Measurements from ENCODE around the gene HEMK1. TPM values are rescaled to one million over a fixed set of nuclear protein-coding genes. Genes with fewer than 3 reads are reported as not detected.

The HEMK1 gene
- total RNA-seq, 1 experiment from 2014 or later: 12.6 TPM

GRCh38 chr3:50542177-50543034 lies 26.9 kb upstream of the HEMK1 start:
- TF ChIP-seq CTCF (IDR thresholded peaks at IDR 0.05; ENCODE audit: insufficient read depth in 1 of 2, low read depth in 1 of 2, low read length in 1 of 2, severe bottlenecking in 1 of 2, unreplicated experiment in 1 of 2): peak; percentile 82 to 87
- Histone ChIP-seq H3K9me3 (no peaks in the 10 kb centered on the region), H3K27me3 (replicated peaks; ENCODE audit: control insufficient read depth, insufficient read depth, low read length) (no peaks in the 10 kb centered on the region), H3K4me1 (no peaks in the 10 kb centered on the region), H3K36me3 (ENCODE audit: control insufficient read depth, insufficient read depth, low read length) (no peaks in the 10 kb centered on the region), H3K4me3 (ENCODE audit: low read depth, low read length) (no peak overlapping the region)
- ChIA-PET POLR2A (no interaction called here), CTCF (interaction anchor here (0.5 to 1.8 kb wide), 24 partner anchors 8 to 318 kb away, joined by 3 to 14 read pairs (median 4); partner anchors contain the start of genes HEMK1, NPRL2 and ZMYND10)
- H3K4me1 Mint-ChIP-seq (ENCODE audit: low read depth, unreplicated experiment): no peaks in the 10 kb centered on the region
- no peak overlapping the region for H3K27ac Mint-ChIP-seq (ENCODE audit: unreplicated experiment)
- peaks cover 5% of the 10 kb centered on the region for H3K27me3 Mint-ChIP-seq (ENCODE audit: insufficient read depth, unreplicated experiment)
- peak; percentile 57 to 77 for DNase-seq
- H3K36me3 Mint-ChIP-seq (ENCODE audit: insufficient read depth, unreplicated experiment): no peaks in the 10 kb centered on the region
- BruUV-seq (replicated peaks): no TSS peak
- intact Hi-C loops (cut with micrococcal nuclease; ENCODE audit: unreplicated experiment): loop anchor here (1.0 to 2.0 kb wide), 3 partner anchors 23 to 196 kb away; no protein-coding TSS in a partner anchor
- no peak overlapping the region for H3K4me3 Mint-ChIP-seq (ENCODE audit: unreplicated experiment)
- H3K9me3 Mint-ChIP-seq (ENCODE audit: unreplicated experiment): no peaks in the 10 kb centered on the region

- intact Hi-C loops (cut with micrococcal nuclease; ENCODE audit: unreplicated experiment): no loop called here
- H3K27ac Mint-ChIP-seq (ENCODE audit: unreplicated experiment): no peak overlapping the region
- H3K4me3 ChIP-seq (ENCODE audit: low read depth, low read length): no peak overlapping the region
- no peak for DNase-seq
- ChIA-PET POLR2A (no interaction called here), CTCF (interaction anchor here (0.7 kb wide), 1 partner anchor 11 kb away, joined by 3 read pairs; no protein-coding TSS in a partner anchor)
- no peak for TF ChIP-seq CTCF (IDR thresholded peaks at IDR 0.05; ENCODE audit: insufficient read depth in 1 of 2, low read depth in 1 of 2, low read length in 1 of 2, severe bottlenecking in 1 of 2, unreplicated experiment in 1 of 2)
- H3K27me3 Mint-ChIP-seq (ENCODE audit: insufficient read depth, unreplicated experiment): no peaks in the 10 kb centered on the region
- no peaks in the 10 kb centered on the region for H3K4me1 Mint-ChIP-seq (ENCODE audit: low read depth, unreplicated experiment)
- BruUV-seq (replicated peaks): no TSS peak
- no peaks in the 10 kb centered on the region for H3K36me3 ChIP-seq (ENCODE audit: control insufficient read depth, insufficient read depth, low read length)
- H3K4me3 Mint-ChIP-seq (ENCODE audit: unreplicated experiment): no peak overlapping the region
- H3K9me3 ChIP-seq: no peaks in the 10 kb centered on the region
- H3K9me3 Mint-ChIP-seq (ENCODE audit: unreplicated experiment): no peaks in the 10 kb centered on the region
- no peaks in the 10 kb centered on the region for H3K27me3 ChIP-seq (replicated peaks; ENCODE audit: control insufficient read depth, insufficient read depth, low read length)
- H3K4me1 ChIP-seq: no peaks in the 10 kb centered on the region
- H3K36me3 Mint-ChIP-seq (ENCODE audit: insufficient read depth, unreplicated experiment): no peaks in the 10 kb centered on the region
These were observed 23.5 kb upstream of the HEMK1 start for GRCh38 chr3:50545781-50546180.

- POLR2A ChIA-PET: no interaction called here
- no peaks in the 10 kb centered on the region for H3K9me3 Mint-ChIP-seq (ENCODE audit: unreplicated experiment)
- no peak overlapping the region for H3K4me3 Mint-ChIP-seq (ENCODE audit: unreplicated experiment)
These were observed 20.1 kb upstream of the HEMK1 start for GRCh38 chr3:50549226-50549625.

More at GRCh38 chr3:50549226-50549625, 20.1 kb upstream of the HEMK1 start:
- intact Hi-C loops (cut with micrococcal nuclease; ENCODE audit: unreplicated experiment): no loop called here
- no peaks in the 10 kb centered on the region for H3K4me1 ChIP-seq
- no peaks in the 10 kb centered on the region for H3K9me3 ChIP-seq
- BruUV-seq (replicated peaks): no TSS peak
- no peaks in the 10 kb centered on the region for H3K27me3 Mint-ChIP-seq (ENCODE audit: insufficient read depth, unreplicated experiment)
- H3K27me3 ChIP-seq (replicated peaks; ENCODE audit: control insufficient read depth, insufficient read depth, low read length): no peaks in the 10 kb centered on the region
- H3K4me1 Mint-ChIP-seq (ENCODE audit: low read depth, unreplicated experiment): no peaks in the 10 kb centered on the region
- no peaks in the 10 kb centered on the region for H3K36me3 Mint-ChIP-seq (ENCODE audit: insufficient read depth, unreplicated experiment)
- TF ChIP-seq CTCF (IDR thresholded peaks at IDR 0.05; ENCODE audit: insufficient read depth in 1 of 2, low read depth in 1 of 2, low read length in 1 of 2, severe bottlenecking in 1 of 2, unreplicated experiment in 1 of 2): no peak
- CTCF ChIA-PET: no interaction called here
- H3K27ac Mint-ChIP-seq (ENCODE audit: unreplicated experiment): no peak overlapping the region
- H3K36me3 ChIP-seq (ENCODE audit: control insufficient read depth, insufficient read depth, low read length): no peaks in the 10 kb centered on the region
- no peak overlapping the region for H3K4me3 ChIP-seq (ENCODE audit: low read depth, low read length)
- DNase-seq: no peak
